Measurements from ENCODE around the gene PKNOX1. TPM values are rescaled to one million over a fixed set of nuclear protein-coding genes. Genes with fewer than 3 reads are reported as not detected.
"Not testable (repeated sequence)": the region's sequence is repeated elsewhere in the genome, so short reads cannot be mapped to it uniquely, and the experiment has no call there.

Gene PKNOX1
- total and polyA plus RNA-seq, 7 experiments from 2014 or later = 14.7 to 24.7 (median 19.4) TPM

DNA sequence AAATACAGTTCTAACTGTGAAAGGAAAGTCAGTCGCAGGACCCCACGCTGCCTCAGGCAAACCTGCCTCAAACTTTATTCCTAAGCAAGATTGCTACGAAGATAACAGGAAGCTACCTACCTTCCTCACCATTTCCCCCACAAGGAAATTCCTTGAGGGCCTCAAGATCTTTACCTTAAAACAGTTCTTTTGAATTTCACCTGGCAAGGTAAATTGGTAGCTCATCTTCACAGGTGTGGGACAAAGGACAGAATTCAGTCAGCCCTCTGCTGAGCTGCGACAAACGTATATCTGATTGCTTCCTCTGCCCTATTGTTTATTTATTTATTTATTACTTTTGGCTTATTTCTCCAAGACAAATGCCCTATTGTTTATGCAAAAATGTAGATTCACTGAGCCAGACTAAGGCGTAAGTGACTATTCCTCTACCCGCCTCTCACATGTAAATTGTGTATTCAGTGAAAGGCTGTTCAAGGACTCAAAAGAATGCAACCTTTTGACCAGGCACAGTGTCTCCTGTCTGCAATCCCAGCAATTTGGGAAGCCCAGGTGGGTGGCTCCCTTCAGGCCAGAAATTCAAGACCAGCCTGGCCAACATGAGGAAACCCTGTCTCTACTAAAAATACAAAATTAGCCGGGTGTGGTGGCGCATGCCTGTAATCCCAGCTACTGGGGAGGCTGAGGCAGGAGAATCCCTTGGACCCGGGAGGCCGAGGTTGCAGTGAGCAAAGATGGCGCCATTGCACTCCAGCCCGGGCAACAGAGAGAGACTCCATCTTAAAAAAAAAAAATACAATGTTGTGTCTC, 17.3 kb upstream of the PKNOX1 start:
- Histone ChIP-seq H3K27me3 (ENCODE audit: control insufficient read depth in 2 of 2, insufficient read depth in 2 of 2, low read length in 2 of 2) (no peaks in the 10 kb centered on the region), H3K9me3 (ENCODE audit: control insufficient read depth in 2 of 3, low read length in 3 of 3) (no peaks in the 10 kb centered on the region), H3K36me3 (ENCODE audit: control insufficient read depth in 2 of 3, insufficient read depth in 3 of 3, low read length in 3 of 3) (no peaks in the 10 kb centered on the region), H3K27ac (ENCODE audit: low read depth, low read length) (no peak overlapping the region), H3K4me1 (ENCODE audit: control insufficient read depth in 2 of 2, insufficient read depth in 2 of 2, low read length in 2 of 2) (no peaks in the 10 kb centered on the region), H3K4me3 (ENCODE audit: low read length) (no peak overlapping the region)
- no peak overlapping the region for H3K4me3 Mint-ChIP-seq
- H3K27me3 Mint-ChIP-seq = no peaks in the 10 kb centered on the region
- intact Hi-C loops (cut with micrococcal nuclease) = no loop called here
- no peaks in the 10 kb centered on the region for H3K9me3 Mint-ChIP-seq
- H3K4me1 Mint-ChIP-seq = peaks cover 0 to 1% (median 0%) of the 10 kb centered on the region in 7 donors
- no peak for DNase-seq
- H3K36me3 Mint-ChIP-seq = no peaks in the 10 kb centered on the region
- CTCF ChIA-PET = no interaction called here
- ATAC-seq = peak; percentile 91
- POLR2A ChIA-PET = no interaction called here
- no peak overlapping the region for H3K27ac Mint-ChIP-seq

DNA sequence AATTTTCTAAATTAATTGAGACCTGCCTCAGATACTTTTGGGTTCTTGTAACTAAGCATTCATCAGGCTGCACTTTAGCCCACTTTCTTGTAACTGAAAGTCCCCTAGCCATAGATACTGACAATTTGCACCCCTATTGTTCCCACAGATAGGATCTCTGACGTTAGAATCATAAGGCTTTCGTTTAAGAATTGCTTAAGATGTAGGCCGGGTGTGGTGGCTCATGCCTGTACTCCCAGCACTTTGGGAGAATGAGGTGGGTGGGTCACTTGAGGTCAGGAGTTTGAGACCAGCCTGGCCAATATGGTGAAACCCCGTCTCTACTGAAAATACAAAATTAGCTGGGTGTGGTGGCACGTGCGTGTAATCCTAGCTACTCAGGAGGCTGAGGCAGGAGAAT, 16.2 kb upstream of the PKNOX1 start:
- H3K9me3 ChIP-seq (ENCODE audit: control insufficient read depth in 2 of 3, low read length in 3 of 3); H3K4me1 ChIP-seq (ENCODE audit: control insufficient read depth in 2 of 2, insufficient read depth in 2 of 2, low read length in 2 of 2); POLR2A ChIA-PET; H3K36me3 Mint-ChIP-seq; H3K27me3 Mint-ChIP-seq; CTCF ChIA-PET; H3K27ac ChIP-seq (ENCODE audit: low read depth, low read length); H3K27me3 ChIP-seq (ENCODE audit: control insufficient read depth in 2 of 2, insufficient read depth in 2 of 2, low read length in 2 of 2); H3K27ac Mint-ChIP-seq; intact Hi-C loops (cut with micrococcal nuclease); ATAC-seq; H3K4me3 ChIP-seq (ENCODE audit: low read length); DNase-seq; H3K4me1 Mint-ChIP-seq; H3K4me3 Mint-ChIP-seq; H3K36me3 ChIP-seq (ENCODE audit: control insufficient read depth in 2 of 3, insufficient read depth in 3 of 3, low read length in 3 of 3); H3K9me3 Mint-ChIP-seq: not testable (repeated sequence)

DNA sequence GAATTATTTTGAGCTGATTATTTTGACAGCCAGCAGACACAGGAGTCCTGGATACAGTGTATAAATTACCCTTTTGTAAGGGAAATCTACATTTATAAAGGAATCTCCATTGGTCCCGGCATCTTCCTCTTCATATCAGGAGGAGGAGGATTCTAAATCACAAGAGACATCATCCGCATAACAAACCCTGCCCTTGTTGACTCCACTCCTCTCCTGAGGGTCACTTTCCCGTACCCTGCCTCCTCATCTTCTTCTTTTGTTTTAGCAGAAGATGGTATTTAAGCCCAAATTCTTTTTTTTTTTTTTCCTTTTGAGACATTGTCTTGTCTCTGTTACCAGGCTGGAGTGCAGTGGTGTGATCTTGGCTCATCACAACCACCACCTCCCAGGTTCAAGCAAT, 14.6 kb upstream of the PKNOX1 start:
- no peaks in the 10 kb centered on the region for H3K9me3 Mint-ChIP-seq
- ATAC-seq (no peak), DNase-seq (no peak)
- no peaks in the 10 kb centered on the region for H3K27me3 Mint-ChIP-seq
- no peaks in the 10 kb centered on the region for H3K9me3 ChIP-seq (ENCODE audit: control insufficient read depth in 2 of 3, low read length in 3 of 3)
- H3K36me3 Mint-ChIP-seq = no peaks in the 10 kb centered on the region
- no peaks in the 10 kb centered on the region for H3K4me1 ChIP-seq (ENCODE audit: control insufficient read depth in 2 of 2, insufficient read depth in 2 of 2, low read length in 2 of 2)
- POLR2A ChIA-PET = no interaction called here
- no peak overlapping the region for H3K4me3 Mint-ChIP-seq
- H3K27ac ChIP-seq (ENCODE audit: low read depth, low read length) = no peak overlapping the region
- intact Hi-C loops (cut with micrococcal nuclease) = no loop called here
- H3K27me3 ChIP-seq (ENCODE audit: control insufficient read depth in 2 of 2, insufficient read depth in 2 of 2, low read length in 2 of 2) = no peaks in the 10 kb centered on the region
- CTCF ChIA-PET = no interaction called here
- H3K27ac Mint-ChIP-seq = no peak overlapping the region
- no peaks in the 10 kb centered on the region for H3K36me3 ChIP-seq (ENCODE audit: control insufficient read depth in 2 of 3, insufficient read depth in 3 of 3, low read length in 3 of 3)
- no peak overlapping the region for H3K4me3 ChIP-seq (ENCODE audit: low read length)
- H3K4me1 Mint-ChIP-seq = peaks cover 0 to 1% (median 0%) of the 10 kb centered on the region in 7 donors

DNA sequence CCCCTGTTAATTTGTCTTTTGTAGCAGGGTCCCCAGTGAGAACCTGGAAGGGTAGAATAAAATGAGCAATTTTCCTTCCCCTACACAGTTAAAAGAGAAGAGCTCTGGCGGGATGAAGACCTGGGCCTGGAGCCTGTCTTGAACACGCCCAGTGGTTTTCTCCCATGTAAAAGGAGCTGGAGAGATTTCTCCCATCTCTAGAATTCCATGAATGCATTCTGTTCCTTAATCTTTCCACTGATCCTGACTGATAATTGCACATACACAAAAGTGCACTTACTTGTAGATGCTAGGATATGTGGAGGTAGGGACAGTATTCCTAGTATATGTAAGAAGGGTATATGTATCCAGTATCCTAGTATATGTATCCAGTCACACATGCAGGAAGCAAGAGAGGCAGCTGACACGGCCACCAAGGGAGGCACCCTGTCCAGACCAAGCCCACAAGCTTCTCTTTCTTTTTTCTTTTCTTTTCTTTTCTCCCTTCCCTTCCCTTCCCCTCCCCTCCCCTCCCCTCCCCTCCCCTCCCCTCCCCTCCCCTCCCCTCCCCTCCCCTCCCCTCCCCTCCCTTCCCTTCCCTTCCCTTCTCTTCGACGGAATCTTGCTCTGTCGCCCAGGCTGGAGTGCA, 11.9 kb upstream of the PKNOX1 start:
- POLR2A ChIA-PET = interaction anchor here (0.6 kb wide), 1 partner anchor 54 kb away, joined by 3 read pairs; no protein-coding TSS in a partner anchor

DNA sequence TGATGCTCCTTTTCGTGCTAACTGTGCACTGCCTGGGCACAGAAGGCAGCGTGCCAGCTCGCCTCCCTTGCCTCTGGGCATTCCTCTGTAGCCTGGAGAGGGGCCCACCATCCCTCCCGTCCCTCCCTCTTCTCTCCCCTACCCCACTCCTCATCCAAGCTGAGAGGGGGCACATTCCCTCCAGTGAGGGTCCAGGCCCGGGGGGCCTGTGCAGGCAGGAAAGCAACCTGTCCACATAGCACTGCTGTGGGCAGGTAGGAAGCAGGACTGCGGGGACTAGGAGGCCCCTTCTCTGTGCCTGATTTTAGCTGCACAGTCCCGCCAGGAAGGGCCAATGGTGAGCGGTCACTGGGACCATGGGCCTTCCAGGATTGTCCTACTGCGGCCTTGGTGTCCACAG, 10.3 kb upstream of the PKNOX1 start:
- ChIA-PET CTCF (no interaction called here), POLR2A (no interaction called here)
- Histone ChIP-seq H3K4me3 (ENCODE audit: low read length) (no peak overlapping the region), H3K36me3 (ENCODE audit: control insufficient read depth in 2 of 3, insufficient read depth in 3 of 3, low read length in 3 of 3) (no peaks in the 10 kb centered on the region), H3K27ac (ENCODE audit: low read depth, low read length) (no peak overlapping the region), H3K9me3 (ENCODE audit: control insufficient read depth in 2 of 3, low read length in 3 of 3) (no peaks in the 10 kb centered on the region), H3K27me3 (ENCODE audit: control insufficient read depth in 2 of 2, insufficient read depth in 2 of 2, low read length in 2 of 2) (no peaks in the 10 kb centered on the region), H3K4me1 (ENCODE audit: control insufficient read depth in 2 of 2, insufficient read depth in 2 of 2, low read length in 2 of 2) (no peaks in the 10 kb centered on the region)
- Mint-ChIP-seq H3K27ac (no peak overlapping the region), H3K36me3 (no peaks in the 10 kb centered on the region), H3K4me1 (peaks cover 0 to 1% (median 0%) of the 10 kb centered on the region in 7 donors), H3K9me3 (no peaks in the 10 kb centered on the region), H3K4me3 (no peak overlapping the region), H3K27me3 (no peaks in the 10 kb centered on the region)
- intact Hi-C loops (cut with micrococcal nuclease) = no loop called here
- DNase-seq (no peak), ATAC-seq (no peak)

More for the DNA sequence above, 11.9 kb upstream of the PKNOX1 start:
- H3K36me3 ChIP-seq (ENCODE audit: control insufficient read depth in 2 of 3, insufficient read depth in 3 of 3, low read length in 3 of 3) = no peaks in the 10 kb centered on the region
- no peaks in the 10 kb centered on the region for H3K9me3 ChIP-seq (ENCODE audit: control insufficient read depth in 2 of 3, low read length in 3 of 3)
- intact Hi-C loops (cut with micrococcal nuclease) = no loop called here
- Mint-ChIP-seq H3K4me3 (no peak overlapping the region), H3K27ac (no peak overlapping the region), H3K27me3 (no peaks in the 10 kb centered on the region), H3K4me1 (peaks cover 0 to 1% (median 0%) of the 10 kb centered on the region in 7 donors), H3K9me3 (no peaks in the 10 kb centered on the region), H3K36me3 (no peaks in the 10 kb centered on the region)
- H3K4me1 ChIP-seq (ENCODE audit: control insufficient read depth in 2 of 2, insufficient read depth in 2 of 2, low read length in 2 of 2) = no peaks in the 10 kb centered on the region
- no peaks in the 10 kb centered on the region for H3K27me3 ChIP-seq (ENCODE audit: control insufficient read depth in 2 of 2, insufficient read depth in 2 of 2, low read length in 2 of 2)
- H3K27ac ChIP-seq (ENCODE audit: low read depth, low read length) = no peak overlapping the region
- CTCF ChIA-PET = no interaction called here
- H3K4me3 ChIP-seq (ENCODE audit: low read length) = no peak overlapping the region
- no peak for ATAC-seq
- DNase-seq = no peak

DNA sequence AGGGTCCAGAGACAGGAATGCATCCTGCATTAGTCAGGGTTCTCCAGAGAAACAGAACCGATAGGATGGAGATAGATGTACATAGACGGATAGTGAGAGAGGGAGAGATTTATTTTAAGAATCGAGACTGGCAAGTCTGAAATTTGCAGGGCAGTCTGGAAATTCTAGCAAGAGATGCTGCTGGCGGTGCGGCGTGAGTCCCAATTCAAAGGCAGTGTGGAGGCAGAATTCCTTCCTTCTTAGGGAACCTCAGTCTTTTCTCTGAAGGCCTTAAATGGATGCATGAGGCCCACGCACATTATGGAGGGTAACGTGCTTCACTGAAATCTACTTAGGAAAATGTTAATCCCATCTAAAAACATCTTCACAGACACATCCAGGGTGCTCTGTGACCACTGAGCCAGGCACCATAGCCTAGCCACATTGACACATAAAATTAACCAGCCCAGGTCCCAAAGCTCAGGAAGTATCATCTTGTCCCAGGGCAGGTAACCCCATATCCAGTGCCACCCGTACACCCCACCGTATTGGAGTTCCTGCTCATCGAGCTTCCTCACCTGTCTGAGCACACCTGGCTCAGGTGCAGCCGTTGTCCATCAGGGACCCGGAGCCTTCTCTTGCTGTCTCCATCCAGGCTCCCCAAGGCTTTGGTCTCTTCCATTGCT, 9.7 kb upstream of the PKNOX1 start:
- no peaks in the 10 kb centered on the region for H3K36me3 Mint-ChIP-seq
- Histone ChIP-seq H3K27me3 (ENCODE audit: control insufficient read depth in 2 of 2, insufficient read depth in 2 of 2, low read length in 2 of 2) (no peaks in the 10 kb centered on the region), H3K4me1 (ENCODE audit: control insufficient read depth in 2 of 2, insufficient read depth in 2 of 2, low read length in 2 of 2) (no peaks in the 10 kb centered on the region), H3K9me3 (ENCODE audit: control insufficient read depth in 2 of 3, low read length in 3 of 3) (no peaks in the 10 kb centered on the region), H3K36me3 (ENCODE audit: control insufficient read depth in 2 of 3, insufficient read depth in 3 of 3, low read length in 3 of 3) (no peaks in the 10 kb centered on the region), H3K4me3 (ENCODE audit: low read length) (no peak overlapping the region), H3K27ac (ENCODE audit: low read depth, low read length) (no peak overlapping the region)
- ChIA-PET CTCF (no interaction called here), POLR2A (no interaction called here)
- ATAC-seq (no peak), DNase-seq (no peak)
- H3K4me1 Mint-ChIP-seq = peaks cover 0 to 1% (median 0%) of the 10 kb centered on the region in 7 donors
- intact Hi-C loops (cut with micrococcal nuclease) = no loop called here
- no peak overlapping the region for H3K4me3 Mint-ChIP-seq
- H3K27ac Mint-ChIP-seq = no peak overlapping the region
- no peaks in the 10 kb centered on the region for H3K9me3 Mint-ChIP-seq
- H3K27me3 Mint-ChIP-seq = no peaks in the 10 kb centered on the region
